ENCODE results near the gene FAM193A. TPM values are rescaled to one million over a fixed set of nuclear protein-coding genes. Genes with fewer than 3 reads are reported as not detected.
"Not testable (repeated sequence)": the region's sequence is repeated elsewhere in the genome, so short reads cannot be mapped to it uniquely, and the experiment has no call there.

The FAM193A gene
- total RNA-seq, 1 donor from 2014 or later = 29.2 TPM

- DNase-seq (ENCODE audit: low read depth) = not testable (repeated sequence)
Measured at GRCh38 chr4:2514944-2515343, 21.5 kb upstream of the FAM193A start.

DNA sequence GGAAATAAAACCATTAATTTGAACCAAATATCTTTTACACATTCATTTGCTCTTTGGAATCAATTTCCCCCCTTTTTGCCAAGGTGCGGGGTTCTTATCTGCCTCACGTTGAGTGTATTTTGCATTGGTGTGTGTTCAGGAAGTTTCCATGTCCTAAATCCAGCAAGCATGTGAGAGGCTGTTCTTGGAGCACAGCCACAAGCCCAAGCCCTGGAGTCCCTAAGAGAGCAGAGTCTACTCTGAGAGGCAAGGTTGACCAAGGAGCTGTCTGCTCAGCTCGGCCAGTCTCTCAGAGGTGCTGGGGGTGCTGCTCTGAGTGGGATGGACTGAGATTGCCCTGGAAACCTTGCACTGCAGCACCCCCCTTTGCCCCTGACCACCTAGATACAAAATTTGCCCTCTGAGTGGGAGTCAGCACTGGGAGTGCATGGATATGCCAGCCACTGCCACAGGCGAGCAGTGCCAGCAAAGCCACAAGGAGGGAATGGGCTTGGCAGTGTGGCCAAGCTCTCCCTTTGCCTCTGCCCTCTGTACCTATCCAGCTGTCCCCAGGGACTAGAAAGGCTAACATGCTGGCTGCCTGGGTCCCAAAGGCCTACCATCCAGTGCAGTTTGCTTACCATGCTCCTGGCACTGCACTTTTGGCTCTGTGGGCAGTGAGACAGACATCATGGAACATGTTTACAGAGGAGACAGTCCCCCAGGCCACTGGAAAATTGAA lies 20.5 kb upstream of the FAM193A start:
- DNase-seq (ENCODE audit: low read depth) = no peak

DNA sequence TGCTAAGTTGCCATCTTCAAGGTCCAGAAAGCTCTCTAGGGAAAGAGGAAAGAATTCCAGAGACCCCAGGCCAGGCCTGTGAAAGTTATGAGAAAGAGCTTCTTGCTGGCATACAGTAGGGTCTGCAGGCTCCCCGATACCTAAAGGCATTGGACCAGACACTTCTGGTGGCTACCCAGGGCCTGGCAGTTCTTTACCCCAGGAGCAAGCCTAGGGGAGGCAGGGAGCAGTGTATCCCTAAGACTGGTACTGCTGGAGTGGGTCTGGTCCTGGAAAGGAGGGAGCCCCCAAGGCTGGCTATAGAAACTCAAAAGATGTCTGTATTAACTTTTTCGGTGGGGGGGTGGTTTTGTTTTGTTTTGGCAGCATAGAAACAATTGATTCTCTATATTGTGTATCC lies 19.8 kb upstream of the FAM193A start:
- no peak for DNase-seq (ENCODE audit: low read depth)

DNA sequence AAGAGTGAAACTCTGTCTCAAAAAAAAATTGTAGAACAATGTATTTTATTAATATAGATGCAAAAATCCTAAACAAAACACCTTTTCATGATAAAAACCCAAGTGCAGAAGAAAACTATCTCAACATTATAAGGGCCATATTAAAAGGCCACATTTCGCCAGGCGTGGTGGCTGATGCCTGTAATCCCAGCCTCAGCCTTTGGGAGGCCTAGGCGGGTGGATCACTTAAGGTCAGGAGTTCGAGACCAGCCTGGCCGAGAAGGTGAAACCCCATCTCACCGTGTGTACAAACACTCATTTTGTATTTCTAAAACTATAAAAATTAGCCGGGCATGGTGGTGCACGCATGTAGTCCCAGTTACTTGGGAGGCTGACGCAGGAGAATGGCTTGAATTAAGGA lies 9.9 kb upstream of the FAM193A start:
- DNase-seq (ENCODE audit: low read depth) = no peak

DNA sequence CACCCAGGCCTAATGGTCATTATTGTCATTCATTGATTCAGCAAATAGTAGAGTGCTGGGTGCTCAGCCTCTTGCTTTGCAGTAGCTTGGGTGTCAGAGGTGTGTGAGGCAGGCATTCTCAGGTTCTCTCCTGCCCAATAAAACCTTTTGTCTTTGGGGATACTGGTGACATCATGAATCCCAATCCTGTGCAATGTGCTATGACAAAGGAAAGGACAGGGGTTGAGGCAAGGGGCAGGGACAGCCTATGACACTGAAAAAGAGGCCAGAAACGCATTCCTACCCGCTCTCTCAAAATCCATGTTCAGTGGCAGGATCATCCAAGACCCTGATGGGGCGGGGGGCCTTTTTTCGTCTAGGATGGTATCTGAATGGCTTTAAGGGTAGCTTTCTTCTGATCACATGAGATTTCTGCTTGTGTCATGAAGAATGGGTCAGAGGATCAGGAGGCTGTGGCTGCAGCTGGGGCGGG lies 1.5 kb upstream of the FAM193A start:
- DNase-seq (ENCODE audit: low read depth) = no peak

DNA sequence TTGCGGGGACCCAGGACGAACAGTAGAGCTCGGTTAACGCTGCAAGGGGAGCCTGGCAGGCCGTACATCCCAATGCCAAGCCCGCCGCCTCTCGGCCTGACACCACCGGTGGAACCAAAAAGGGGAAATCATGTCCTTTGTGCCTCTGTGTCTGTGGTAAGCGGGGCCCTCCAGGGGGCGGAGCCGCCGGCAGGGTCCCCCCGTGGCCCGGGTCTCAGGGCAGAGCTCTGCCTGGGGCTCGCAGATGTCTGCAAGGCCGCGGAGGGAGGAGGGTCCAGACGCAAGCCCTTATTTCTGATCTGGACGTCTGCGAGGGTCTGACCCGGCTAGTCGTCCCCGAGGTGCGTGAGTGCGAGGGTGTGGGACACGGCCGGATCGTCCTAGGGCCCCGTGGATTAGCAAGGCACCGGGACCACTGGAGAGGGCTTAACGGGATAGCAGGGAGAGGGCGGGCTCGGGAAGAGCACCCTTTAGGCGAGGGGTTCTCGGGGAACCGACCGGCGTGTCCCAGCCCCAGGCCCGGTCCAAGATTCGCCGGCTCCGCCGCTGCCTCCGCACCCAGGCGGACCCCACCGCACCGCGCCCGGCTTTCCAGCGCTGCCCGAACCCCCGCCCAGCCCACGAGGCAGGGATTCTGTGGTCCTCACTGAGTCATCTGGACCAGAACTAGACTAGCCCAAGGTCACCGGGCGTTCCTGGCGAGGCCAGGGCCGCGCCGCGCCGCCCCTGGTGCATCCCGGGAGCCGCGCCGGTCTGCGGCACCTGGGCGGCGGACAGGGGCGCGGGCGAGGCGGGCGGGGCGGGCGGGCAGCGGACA lies 863 bp upstream of the FAM193A start:
- no peak for DNase-seq (ENCODE audit: low read depth)

DNA sequence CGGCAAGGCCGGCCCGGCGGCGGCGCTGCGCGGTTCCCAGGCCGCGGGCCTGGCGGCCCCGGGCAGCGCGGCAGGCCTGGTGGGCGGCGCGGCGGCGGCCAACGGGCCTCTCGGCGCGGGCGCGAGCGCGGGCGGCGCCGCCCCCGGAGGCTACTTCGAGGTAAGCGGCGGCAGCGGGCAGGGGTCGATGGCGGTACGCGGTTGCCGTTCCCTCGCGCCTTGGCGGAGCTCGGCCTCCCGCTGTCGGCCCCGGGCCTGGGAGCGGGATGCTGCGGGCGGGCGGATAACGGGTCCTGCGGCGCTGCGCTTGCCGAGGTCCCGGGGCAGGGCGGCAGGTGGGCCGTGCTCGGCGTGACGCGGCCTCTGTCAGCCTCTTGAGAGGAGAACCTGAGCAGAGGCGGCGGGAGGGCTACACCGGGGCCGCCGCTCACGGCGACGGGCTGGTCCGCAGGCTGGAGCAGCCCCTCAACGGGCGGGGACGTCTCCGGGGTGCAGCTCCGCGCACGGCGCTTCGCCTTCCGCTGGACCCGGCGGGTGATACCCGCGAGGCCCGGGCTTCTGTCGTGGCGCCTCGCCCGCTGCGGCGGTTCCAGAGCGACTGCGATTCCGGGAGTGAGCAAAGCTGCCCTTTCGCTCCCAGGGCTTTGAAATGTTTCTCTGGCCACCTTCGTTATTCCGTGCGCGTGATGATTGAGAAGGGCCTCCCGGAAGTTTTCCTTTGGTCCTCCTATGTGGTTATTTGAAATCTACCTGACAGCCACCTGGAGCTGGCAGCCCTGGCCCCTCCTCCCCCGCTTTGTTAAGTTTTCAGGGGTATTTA lies 774 bp downstream of the FAM193A start:
- peak; percentile 23 for DNase-seq (ENCODE audit: low read depth)

DNA sequence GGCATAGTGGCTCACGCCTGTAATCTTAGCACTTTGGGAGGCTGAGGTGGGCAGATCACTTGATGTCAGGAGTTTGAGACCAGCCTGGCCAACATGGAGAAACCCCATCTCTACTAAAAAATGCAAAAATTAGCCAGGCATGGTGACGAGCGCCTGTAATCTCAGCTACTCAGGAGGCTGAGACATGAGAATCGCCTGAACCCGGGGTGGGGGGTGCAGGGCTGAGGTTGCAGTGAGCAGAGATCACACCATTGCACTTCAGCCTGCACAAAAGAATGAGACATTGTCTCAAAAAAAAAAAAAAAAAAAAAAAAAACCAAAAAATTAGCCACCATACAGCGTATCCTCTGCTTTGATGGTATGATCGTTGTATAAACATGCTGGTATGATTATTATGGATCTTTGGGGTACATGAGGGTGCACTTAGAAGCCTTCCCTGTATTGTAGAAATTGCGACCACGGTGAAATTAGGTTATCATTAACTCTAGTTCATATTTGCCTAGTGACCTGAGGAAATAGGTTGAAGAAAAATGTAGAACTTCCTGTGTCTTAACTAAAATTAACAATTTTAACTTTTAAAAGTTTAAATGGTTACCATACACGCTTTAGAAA lies 7.2 kb downstream of the FAM193A start:
- not testable (repeated sequence) for DNase-seq (ENCODE audit: low read depth)

DNA sequence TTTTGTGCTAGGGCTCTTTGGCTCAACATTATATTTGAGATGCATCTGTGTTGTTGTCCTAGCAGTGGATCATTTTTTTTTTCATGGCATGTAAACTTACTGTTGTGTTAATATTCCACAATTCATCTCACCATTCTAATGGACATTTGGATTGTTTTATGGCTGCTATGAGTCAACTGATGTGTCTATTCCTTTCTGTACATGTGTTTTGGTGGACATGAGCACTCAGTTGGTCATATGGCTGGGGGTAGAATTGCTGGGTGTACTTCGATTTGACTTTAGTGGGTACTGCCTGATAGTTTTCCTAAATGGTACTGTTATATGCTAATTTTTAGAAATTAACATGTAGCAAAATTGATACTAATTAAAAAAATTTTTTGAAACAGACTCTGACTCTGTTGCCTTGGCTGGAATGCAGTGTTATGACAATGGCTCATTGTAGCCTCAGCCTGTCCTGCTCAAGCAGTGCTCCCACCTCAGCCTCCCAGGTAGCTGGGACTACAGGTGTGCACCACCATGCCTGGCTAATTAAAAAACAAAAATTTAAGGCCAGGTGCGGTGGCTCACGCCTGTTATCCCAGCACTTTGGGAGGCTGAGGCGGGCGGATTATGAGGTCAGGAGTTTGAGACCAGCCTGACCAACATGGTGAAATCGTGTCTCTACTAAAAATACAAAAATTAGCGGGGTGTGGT lies 9.0 kb downstream of the FAM193A start:
- no peak for DNase-seq (ENCODE audit: low read depth)

DNA sequence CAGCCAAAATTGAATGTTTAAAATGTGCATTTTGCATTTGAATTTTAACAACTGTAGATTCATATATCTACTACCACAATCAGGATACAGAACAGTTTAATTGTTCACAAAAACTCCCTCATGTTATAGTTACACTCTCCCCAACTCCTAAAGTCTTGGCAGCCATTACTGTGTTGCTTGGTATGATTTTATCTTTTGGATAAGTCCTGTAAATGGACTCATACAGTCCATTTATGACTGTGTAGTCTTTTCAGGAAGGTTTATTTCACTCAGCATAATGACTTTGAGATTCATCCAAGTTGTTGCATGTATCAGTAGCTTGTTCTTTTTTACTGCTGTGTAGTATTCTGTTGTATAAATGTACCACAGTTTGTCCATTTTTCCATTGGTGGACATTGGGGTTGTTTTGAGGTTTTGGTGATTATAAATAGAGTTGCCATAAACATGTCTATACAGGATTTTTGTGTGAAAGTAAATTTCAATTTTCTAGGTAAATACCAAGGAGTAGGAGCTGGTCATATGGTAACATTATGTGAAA lies 9.9 kb downstream of the FAM193A start:
- DNase-seq (ENCODE audit: low read depth) = no peak

DNA sequence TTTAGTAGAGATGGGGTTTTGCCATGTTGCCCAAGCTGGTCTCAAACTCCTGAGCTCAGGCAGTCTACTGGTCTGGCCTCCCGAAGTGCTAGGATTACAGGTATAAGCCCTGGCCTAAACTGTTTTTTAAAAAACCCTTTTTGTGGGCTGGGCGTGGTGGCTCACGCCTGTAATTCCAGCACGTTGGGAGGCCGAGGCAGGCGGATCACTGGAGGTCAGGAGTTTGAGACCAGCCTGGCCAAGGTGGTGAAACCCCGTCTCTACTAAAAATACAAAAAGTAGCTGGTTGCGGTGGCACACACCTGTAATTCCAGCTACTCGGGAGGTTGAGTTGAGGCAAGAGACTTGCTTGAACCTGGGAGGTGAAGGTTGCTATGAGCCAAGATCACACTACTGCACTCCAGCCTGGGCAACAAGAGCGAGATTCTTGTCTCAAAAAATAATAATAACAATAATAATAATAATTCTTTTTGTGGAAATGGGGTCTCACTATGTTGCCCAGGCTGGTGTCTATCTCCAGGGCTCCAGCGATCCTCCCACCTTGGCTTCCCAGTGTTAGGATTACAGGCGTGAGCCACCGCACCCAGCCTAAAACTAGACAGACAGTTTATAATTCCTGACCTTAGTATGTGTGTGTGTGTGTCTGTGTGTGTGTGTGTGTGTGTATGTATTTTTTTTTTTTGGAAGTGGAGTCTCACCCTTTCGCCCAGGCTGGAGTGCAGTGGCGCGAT lies 10.7 kb downstream of the FAM193A start:
- not testable (repeated sequence) for DNase-seq (ENCODE audit: low read depth)

DNA sequence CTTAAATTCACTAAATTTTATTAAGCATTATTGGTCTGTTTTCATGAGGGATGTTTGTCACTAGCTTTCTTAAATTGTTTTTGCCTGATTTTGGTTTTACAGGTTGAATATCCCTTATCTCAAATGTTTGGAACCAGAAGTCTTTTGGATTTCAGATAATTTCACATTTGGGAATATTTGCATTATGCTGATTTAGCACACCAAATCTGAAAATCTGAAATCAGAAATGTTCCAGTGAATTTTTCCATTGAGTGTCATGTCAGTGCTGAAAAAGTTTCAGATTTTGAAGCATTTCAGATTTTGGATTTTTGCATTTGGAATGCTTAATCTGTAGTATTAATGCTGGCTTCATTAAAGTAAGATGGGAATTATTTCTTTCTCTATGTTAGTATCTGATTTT lies 14.7 kb downstream of the FAM193A start:
- no peak for DNase-seq (ENCODE audit: low read depth)

DNA sequence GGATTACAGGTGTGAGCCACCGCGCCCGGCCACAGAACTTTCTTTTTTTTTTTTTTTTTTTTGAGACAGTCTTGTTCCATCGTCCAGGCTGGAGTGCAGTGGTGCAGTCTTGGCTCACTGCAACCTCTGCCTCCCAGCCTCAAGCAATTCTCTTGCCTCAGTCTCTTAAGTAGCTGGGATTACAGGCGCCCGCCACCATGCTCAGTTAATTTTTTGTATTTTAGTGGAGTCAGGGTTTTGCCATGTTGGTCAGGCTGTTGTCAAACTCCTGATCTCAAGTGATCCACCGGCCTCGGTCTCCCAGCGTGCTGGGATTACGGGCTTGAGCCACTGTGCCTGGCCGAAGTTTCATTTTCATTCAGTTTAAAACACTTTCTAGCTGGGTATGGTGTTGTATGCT lies 16.4 kb downstream of the FAM193A start:
- no peak for DNase-seq (ENCODE audit: low read depth)

DNA sequence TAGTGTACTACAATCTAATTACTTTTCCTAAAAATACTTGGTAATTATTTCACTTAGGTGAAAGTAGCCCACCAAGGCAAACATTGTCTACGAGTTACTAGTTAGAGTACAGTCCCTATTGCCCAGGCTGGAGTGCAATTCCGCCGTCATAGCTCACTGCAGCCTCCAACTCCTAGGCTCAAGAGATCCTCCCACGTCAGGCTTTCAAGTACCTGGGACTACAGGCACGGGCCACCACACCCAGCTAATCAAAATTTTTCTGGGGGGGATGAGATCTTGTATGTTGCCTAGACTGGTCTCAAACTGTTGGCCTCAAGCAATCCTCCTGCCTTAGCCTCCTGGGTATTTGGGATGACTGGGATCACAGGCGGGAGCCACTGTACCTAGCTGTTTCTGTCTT lies 21.9 kb downstream of the FAM193A start:
- DNase-seq (ENCODE audit: low read depth) = no peak

- no peak for DNase-seq (ENCODE audit: low read depth)
Measured at GRCh38 chr4:2560167-2560566, 23.7 kb downstream of the FAM193A start.

- DNase-seq (ENCODE audit: low read depth) = no peak
Measured at GRCh38 chr4:2565533-2565932, 29.1 kb downstream of the FAM193A start.

DNA sequence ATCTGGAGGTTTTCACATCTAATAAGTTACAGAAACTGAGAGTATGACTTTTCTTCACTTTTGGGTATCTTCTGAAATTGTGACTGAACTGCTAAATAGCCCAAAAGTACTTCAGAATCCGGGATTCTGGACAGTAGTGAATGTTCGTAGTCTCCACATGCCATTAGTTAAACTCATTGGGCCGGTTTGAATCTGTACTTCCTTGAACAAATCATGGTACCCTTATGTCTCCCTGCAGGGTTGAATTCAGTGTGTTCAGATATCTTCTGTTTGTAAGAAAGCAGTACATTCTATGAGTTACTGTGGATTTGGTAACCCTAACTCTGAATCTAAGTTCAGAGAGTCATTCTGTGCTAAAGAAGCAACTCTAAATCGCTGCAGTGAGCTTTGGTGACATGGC lies 33.6 kb downstream of the FAM193A start:
- DNase-seq (ENCODE audit: low read depth) = no peak

DNA sequence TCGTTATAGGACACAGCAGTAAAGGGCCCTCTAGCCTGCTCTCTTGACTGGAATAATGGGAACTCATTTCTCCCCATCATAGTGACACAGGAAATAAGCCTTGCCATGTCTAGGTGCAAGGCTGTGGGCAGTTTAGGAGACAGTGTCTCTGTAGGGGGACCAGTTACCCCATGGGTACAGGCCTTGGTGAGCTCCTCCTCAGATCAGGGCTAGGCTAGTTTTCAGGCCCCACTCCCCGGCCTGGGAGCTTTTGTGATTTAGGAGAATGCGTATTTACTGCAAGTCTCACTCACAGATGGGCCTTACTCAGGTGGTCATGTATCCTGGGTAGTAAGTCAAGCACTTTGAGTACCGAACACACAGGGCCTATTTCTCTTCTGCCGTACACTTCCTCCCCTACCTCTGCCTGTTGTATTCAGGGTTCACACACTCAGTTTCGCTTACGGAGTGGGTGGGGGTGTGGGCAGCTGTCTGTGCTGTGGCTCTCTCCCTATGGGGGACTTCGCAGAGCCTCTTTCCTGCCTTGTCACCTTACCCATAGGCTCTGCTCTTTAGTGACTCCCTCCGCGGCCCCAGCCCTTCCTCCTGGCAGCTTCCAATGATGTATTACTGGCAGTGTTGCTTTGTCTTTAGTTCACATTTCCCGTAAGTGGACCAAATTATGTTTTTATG lies 34.2 kb downstream of the FAM193A start:
- no peak for DNase-seq (ENCODE audit: low read depth)

DNA sequence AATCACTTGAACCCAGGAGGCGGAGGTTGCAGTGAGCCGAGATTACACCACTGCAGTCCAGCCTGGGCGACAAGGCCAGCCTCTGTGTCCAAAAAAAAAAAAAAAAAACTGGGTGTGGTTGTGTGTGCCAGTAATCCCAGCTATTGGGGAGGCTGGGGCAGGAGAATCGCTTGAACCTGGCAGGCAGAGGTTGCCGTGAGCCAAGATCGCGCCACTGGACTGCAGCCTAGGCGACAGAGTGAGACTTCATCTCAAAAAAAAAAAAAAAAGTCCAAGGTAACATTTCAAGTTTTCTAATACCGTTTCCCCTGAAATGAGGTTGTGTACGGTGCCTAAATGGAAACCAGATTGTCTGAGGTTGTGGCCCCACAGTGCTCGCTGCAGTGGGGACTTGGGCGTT lies 35.6 kb downstream of the FAM193A start:
- no peak for DNase-seq (ENCODE audit: low read depth)

GRCh38 chr4:2572866-2573265 lies 36.4 kb downstream of the FAM193A start:
- DNase-seq (ENCODE audit: low read depth) = no peak
